GM12891 (cell line): ENCODE data around the gene MARCKS. TPM values are rescaled to one million over a fixed set of nuclear protein-coding genes. Genes with fewer than 3 reads are reported as not detected.

ENCODE experiments used
- DNase-seq: peaks from one replicate; pipeline ENCODE4 v3.0.0; 2011; ENCODE audit warnings: low spot score; ENCODE audit not compliant: insufficient read length
- FAIRE-seq: peaks from 2 replicates; lab custom pipeline; 2011; peaks lifted over from hg19 to GRCh38; lab: Jason Lieb, UNC
- PAX5 ChIP-seq: IDR thresholded peaks from 2 replicates; pipeline ENCODE4 v1.6.1; 2011; ENCODE audit warnings: low read length, moderate library complexity, mild to moderate bottlenecking; ENCODE audit not compliant: insufficient read depth, severe bottlenecking
- POLR2A ChIP-seq: IDR thresholded peaks from 2 replicates; pipeline ENCODE4 v1.6.1; 2011; ENCODE audit warnings: low read depth, low read length, control low read depth
- POLR2AphosphoS5 ChIP-seq: IDR thresholded peaks from 2 replicates; pipeline ENCODE4 v1.6.1; 2011; ENCODE audit warnings: low read depth, low read length, control low read depth
- POU2F2 ChIP-seq: IDR thresholded peaks from 2 replicates; pipeline ENCODE4 v1.6.1; 2011; ENCODE audit warnings: low read depth, mild to moderate bottlenecking, control low read depth, low read length, moderate library complexity
- SPI1 ChIP-seq: IDR thresholded peaks from 2 replicates; pipeline ENCODE4 v1.6.1; 2011; ENCODE audit warnings: low read depth, low read length, control low read depth
- TAF1 ChIP-seq: IDR thresholded peaks from 2 replicates; pipeline ENCODE4 v1.6.1; 2011; ENCODE audit warnings: low read depth, low read length, control low read depth
- polyA plus RNA-seq: library from polyadenylated mRNA; unstranded; fragments of >200 nt; gene quantifications from one replicate; pipeline ENCODE4 v1.2.1, GENCODE V29; 2012; ENCODE audit warnings: low read depth, missing spikeins, inconsistent platforms; ENCODE audit not compliant: missing spikeins

The MARCKS gene, protein sequence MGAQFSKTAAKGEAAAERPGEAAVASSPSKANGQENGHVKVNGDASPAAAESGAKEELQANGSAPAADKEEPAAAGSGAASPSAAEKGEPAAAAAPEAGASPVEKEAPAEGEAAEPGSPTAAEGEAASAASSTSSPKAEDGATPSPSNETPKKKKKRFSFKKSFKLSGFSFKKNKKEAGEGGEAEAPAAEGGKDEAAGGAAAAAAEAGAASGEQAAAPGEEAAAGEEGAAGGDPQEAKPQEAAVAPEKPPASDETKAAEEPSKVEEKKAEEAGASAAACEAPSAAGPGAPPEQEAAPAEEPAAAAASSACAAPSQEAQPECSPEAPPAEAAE
- polyA plus RNA-seq, result 41.6 TPM

GRCh38 chr6:113856625-113857555, at the start of gene MARCKS:
TSS of gene MARCKS (plus strand) at chr6:113857345. CDS start at chr6:113857746, 401 bp downstream.
- DNase-seq (no peak), FAIRE-seq (no peak)
- peak; percentile 64; the same call in 1 of the 2 replicates for TF ChIP-seq POU2F2
- peak; percentile 83 for TF ChIP-seq POLR2A
- TF ChIP-seq POLR2AphosphoS5, result peak; percentile 86
- TF ChIP-seq TAF1, result peak; percentile 93
- TF ChIP-seq SPI1, result no peak
- no peak for TF ChIP-seq PAX5

GRCh38 chr6:113809826-113810225, 47.3 kb upstream of the MARCKS start:
- peak; percentile 83 for FAIRE-seq
- DNase-seq, result no peak
- TF ChIP-seq TAF1 (no peak), SPI1 (peak; percentile 98)

- DNase-seq, result no peak
- no peak for FAIRE-seq
- TF ChIP-seq PAX5 (no peak), POU2F2 (no peak), POLR2AphosphoS5 (no peak), TAF1 (no peak), SPI1 (no peak), POLR2A (no peak)
Measured at GRCh38 chr6:113813142-113813541, 44.0 kb upstream of the MARCKS start.

DNA sequence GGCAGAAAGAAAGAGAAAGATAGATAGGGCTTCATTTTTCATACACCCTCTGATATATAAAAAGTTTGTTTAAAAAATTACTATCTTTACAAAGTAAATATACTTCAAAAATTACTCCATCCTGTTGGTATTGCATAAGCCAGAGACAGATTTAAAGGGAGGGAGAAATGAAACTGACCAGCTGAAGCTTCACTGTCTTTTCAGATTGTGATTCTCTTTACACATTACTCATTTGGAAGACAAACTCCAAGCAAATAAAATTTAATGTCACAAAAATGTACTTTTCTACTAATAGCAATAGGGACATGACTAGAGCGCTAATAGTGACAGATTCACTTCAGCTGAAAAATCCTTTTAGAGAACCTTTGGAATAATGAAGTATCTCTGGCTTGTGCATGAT, 38.6 kb upstream of the MARCKS start:
- DNase-seq, result no peak
- TF ChIP-seq POU2F2 (no peak), SPI1 (no peak), POLR2AphosphoS5 (no peak), POLR2A (no peak), PAX5 (no peak), TAF1 (no peak)
- no peak for FAIRE-seq

DNA sequence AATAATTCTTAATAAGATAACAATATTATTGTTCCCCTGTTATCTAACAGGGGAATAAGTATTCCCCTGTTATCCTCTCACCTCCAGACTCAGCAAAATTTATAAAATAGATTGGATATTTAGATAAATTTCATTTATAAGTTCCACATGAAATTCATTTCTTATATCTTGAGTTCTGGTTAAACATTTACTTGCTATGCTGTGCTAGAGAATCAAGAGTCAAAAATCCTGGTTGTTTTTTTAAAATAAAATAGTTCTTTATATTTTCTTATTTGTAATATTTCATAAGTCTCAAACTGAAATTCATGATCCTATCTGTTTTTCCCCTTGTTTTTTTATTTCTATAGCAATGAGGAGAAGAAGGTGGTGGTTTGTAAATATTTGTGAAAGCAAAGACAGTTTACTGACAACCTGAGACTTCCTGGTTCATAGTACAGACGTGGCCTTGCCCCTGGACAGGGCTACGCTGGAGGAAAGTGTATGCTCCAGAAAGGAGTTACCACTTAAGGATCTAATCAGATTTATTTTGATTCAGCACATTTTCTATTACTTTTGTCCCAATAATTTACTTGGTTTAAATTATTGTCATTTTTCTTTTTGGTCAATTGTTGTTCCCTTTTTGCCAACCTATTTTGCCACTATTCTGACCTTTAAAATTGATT, 37.8 kb upstream of the MARCKS start:
- TF ChIP-seq POU2F2 (no peak), POLR2A (no peak), PAX5 (no peak), SPI1 (no peak)
- DNase-seq (no peak), FAIRE-seq (no peak)

GRCh38 chr6:113820761-113821160, 36.4 kb upstream of the MARCKS start:
- FAIRE-seq, result peak; percentile 33
- no peak for DNase-seq
- no peak for TF ChIP-seq POLR2A
- TF ChIP-seq PAX5, result no peak
- no peak for TF ChIP-seq POU2F2
- no peak for TF ChIP-seq SPI1
- TF ChIP-seq POLR2AphosphoS5, result no peak
- no peak for TF ChIP-seq TAF1

- TF ChIP-seq PAX5 (no peak), TAF1 (no peak), SPI1 (no peak), POU2F2 (no peak)
- no peak for FAIRE-seq
- no peak for DNase-seq
Measured at GRCh38 chr6:113821445-113821844, 35.7 kb upstream of the MARCKS start.

DNA sequence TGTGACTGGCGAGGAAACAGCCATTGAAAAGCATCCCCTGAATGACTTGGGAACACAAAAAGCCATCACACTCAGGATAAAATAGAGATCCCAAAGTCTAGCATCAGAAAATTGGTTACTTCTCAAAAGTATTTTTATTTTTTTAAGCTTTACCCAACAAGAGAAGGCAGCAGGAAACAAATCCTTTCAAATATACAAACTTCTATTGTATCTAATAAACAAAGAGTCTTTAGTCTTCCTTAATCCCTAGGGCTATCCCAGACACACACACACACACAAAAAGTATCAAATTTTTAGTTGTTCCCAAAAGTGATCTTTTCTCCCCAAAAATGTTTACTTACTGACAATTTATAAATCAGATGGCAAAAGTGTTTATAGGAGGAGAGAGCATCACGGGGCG, 33.2 kb upstream of the MARCKS start:
- DNase-seq, result no peak
- no peak for FAIRE-seq
- TF ChIP-seq POU2F2 (no peak), POLR2AphosphoS5 (no peak), POLR2A (no peak), TAF1 (no peak), SPI1 (no peak), PAX5 (no peak)

GRCh38 chr6:113824411-113824810, 32.7 kb upstream of the MARCKS start:
- DNase-seq (no peak), FAIRE-seq (peak; percentile 43)
- TF ChIP-seq SPI1 (no peak), POLR2A (no peak), POU2F2 (no peak), PAX5 (no peak), TAF1 (no peak), POLR2AphosphoS5 (no peak)
